ENCODE data around the gene SCAMP2.

DNA sequence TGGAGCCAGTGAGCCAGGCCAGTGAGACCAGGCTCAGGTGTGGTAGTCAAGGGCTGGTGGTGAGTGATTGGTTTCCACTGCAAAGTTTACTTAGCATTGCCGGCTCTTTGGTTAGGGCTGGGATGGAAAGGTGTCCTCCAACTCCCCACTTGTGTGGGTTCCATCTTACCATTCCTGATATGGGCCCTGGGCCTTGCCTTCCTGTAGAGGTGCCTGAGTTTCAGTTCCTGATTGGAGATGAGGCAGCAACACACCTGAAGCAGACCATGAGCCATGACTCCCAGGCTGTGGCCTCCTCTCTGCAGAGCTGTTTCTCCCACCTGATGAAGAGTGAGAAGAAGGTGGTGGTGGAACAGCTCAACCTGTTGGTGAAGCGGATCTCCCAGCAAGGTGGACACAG is 19.8 kb upstream of the SCAMP2 start:
- TF ChIP-seq, protein P1, sequence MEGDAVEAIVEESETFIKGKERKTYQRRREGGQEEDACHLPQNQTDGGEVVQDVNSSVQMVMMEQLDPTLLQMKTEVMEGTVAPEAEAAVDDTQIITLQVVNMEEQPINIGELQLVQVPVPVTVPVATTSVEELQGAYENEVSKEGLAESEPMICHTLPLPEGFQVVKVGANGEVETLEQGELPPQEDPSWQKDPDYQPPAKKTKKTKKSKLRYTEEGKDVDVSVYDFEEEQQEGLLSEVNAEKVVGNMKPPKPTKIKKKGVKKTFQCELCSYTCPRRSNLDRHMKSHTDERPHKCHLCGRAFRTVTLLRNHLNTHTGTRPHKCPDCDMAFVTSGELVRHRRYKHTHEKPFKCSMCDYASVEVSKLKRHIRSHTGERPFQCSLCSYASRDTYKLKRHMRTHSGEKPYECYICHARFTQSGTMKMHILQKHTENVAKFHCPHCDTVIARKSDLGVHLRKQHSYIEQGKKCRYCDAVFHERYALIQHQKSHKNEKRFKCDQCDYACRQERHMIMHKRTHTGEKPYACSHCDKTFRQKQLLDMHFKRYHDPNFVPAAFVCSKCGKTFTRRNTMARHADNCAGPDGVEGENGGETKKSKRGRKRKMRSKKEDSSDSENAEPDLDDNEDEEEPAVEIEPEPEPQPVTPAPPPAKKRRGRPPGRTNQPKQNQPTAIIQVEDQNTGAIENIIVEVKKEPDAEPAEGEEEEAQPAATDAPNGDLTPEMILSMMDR (IDR thresholded peaks at IDR 0.05), result no peak
- no peak for TF ChIP-seq POLR2A (IDR thresholded peaks at IDR 0.05)
